LNCaP clone FGC (cell line): ENCODE data around the gene YES1.
"Not testable (repeated sequence)": the region's sequence is repeated elsewhere in the genome, so short reads cannot be mapped to it uniquely, and the experiment has no call there.

Source experiments
- DNase-seq: peaks from one replicate; pipeline ENCODE4 v3.0.0-alpha.2; 2011; ENCODE audit warnings: low read depth
- H3K4me3 ChIP-seq: 2 replicates; pipeline ENCODE4 v1.5.1; 2011; ENCODE audit warnings: mild to moderate bottlenecking, low read depth, low read length, control low read depth
- TF ChIP-seq, protein P1 (sequence below): IDR thresholded peaks from 2 replicates; pipeline ENCODE4 v1.5.1; 2012; ENCODE audit warnings: mild to moderate bottlenecking; ENCODE audit not compliant: control insufficient read depth, insufficient read depth; ENCODE audit errors: extremely low read depth

The YES1 gene

DNA sequence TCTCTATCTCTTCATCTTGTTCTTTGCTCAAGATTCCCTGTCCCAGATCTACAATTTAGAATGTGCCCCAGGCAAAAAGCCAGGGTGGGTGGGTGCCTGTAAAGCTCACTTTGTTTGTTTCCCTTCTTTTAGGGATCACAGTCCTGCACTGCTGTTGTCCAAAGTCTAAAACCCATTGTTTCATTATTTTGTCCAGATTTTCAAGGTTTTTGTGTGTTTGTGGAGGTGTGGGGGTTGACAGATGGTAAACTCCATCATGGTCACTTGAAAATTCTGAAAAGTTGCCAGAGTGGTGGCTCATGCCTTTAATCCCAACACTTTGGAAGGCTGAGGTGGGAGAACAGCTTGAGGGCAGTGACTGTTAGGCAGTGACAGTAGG, 41.5 kb downstream of the YES1 start:
- TF ChIP-seq, protein P1, sequence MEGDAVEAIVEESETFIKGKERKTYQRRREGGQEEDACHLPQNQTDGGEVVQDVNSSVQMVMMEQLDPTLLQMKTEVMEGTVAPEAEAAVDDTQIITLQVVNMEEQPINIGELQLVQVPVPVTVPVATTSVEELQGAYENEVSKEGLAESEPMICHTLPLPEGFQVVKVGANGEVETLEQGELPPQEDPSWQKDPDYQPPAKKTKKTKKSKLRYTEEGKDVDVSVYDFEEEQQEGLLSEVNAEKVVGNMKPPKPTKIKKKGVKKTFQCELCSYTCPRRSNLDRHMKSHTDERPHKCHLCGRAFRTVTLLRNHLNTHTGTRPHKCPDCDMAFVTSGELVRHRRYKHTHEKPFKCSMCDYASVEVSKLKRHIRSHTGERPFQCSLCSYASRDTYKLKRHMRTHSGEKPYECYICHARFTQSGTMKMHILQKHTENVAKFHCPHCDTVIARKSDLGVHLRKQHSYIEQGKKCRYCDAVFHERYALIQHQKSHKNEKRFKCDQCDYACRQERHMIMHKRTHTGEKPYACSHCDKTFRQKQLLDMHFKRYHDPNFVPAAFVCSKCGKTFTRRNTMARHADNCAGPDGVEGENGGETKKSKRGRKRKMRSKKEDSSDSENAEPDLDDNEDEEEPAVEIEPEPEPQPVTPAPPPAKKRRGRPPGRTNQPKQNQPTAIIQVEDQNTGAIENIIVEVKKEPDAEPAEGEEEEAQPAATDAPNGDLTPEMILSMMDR, result no peak
- no peak for DNase-seq
- H3K4me3 ChIP-seq, result no peak overlapping the region

DNA sequence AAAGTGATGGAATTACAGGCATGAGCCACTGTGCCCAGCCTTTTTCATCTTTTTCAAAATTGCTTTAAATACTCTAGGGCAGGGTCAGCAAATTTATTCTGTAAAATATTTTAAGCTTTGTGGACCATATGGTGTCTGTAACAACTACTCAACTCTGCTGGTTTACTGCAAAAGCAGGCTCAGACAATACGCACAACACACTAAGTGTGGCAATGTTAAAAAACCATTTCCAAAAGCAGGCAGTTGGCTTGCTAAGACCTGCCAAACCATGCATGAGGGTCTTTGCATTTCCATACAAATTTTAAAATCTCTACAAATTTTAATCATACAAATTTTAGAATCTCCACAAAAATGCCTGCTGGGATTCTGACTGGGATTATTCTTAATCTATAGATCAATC, 44.1 kb downstream of the YES1 start:
- TF ChIP-seq, protein P1, result no peak
- no peak overlapping the region for H3K4me3 ChIP-seq
- no peak for DNase-seq

DNA sequence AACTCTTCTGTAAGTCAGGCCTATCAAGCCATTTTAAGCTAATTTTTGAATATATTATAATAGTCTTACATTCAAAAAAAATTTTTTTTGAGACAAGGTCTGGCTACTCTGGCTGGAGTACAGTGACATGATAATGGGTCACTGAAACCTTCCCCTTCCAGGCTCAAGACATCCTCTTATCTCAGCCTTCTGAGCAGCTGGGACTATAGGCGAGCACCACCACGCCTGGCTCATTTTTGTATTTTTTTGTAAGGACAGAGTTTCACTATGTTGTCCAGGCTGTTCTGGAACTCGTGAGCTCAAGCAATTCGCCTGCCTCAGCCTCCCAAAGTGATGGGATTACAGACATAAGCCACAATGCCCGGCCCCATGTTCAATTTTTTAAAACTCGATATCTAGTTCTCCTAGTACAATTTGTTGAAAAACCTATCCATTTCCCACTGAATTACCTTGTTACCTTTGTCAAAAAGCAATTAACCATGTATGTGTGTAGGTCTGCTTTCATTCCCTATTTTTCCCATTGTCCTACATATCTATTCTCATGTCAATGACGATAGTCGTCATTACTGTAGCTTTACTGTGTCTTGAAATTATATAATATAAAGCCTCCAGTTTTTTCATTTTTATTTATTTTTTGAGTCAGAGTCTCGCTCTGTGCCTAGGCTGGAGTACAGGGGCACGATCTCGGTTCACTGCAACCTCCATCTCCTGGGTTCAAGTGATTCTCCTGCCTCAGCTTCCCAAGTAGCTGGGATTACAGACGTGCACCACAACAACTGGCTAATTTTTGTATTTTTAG, 44.8 kb downstream of the YES1 start:
- TF ChIP-seq, protein P1, result no peak
- no peak for DNase-seq
- H3K4me3 ChIP-seq, result no peak overlapping the region

DNA sequence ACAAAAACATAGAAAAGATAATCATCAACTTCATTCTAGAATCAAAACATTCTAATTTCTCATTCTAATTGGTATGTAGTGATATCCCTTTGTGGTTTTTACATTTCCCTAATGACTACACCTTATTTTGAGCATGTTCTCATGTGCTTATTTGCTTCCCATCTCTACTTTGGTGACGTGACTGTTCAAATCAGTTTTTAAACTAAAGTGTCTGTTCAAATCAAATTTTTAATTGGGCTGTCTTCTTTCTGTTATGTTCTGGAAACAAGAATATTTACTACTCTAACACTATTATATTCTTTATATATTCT, 45.5 kb downstream of the YES1 start:
- TF ChIP-seq, protein P1, result no peak
- DNase-seq, result no peak
- H3K4me3 ChIP-seq, result no peak overlapping the region

DNA sequence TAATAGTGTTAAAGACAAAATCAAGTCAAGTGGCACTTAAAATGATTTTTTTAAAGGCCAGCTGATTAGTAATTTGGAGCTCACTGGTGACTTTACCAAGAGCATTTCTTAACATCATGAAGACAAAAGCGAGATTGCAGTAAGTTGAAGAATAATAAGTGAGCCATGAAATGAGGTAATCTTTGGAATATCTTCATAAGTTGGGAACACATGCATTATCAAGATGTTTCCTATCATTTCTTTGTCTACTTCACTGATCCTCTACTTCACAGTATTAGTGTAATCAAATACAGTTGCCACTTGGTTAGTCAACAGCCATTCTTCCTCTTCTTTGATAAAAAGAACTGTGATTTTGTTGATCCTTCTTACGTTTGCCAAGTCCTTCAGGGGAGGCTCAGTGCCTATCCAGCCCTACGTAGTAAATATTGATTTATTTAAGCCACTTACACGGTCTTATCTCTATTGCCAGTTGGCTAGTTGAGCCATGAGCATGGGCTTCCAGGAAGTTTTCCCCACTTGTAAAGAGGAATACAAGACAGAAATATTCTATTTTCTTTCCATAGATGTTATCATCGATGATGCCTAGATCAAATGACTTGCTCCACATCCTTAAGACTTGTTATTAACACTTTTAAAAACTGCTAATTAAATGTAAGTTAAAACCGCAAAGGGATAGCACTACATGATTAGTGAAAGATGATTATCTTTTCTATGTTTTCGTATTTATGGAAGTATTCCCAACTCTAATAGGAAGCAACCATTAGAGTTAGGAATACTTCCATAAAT, 46.1 kb downstream of the YES1 start:
- no peak overlapping the region for H3K4me3 ChIP-seq
- TF ChIP-seq, protein P1, result no peak
- peak; percentile 79 for DNase-seq

DNA sequence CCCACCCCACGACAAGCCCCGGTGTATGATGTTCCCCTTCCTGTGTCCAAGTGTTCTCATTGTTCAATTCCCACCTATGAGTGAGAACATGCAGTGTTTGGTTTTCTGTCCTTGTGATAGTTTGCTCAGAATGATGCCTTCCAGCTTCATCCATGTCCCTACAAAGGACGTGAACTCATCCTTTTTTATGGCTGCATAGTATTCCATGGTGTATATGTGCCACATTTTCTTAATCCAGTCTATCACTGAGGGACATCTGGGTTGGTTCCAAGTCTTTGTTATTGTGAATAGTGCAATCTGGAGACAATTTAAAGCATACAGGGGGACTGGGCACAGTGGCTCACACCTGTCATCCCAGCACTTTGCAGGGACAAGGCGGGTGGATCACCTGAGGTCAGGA, 52.2 kb downstream of the YES1 start:
- not testable (repeated sequence) for H3K4me3 ChIP-seq, DNase-seq

DNA sequence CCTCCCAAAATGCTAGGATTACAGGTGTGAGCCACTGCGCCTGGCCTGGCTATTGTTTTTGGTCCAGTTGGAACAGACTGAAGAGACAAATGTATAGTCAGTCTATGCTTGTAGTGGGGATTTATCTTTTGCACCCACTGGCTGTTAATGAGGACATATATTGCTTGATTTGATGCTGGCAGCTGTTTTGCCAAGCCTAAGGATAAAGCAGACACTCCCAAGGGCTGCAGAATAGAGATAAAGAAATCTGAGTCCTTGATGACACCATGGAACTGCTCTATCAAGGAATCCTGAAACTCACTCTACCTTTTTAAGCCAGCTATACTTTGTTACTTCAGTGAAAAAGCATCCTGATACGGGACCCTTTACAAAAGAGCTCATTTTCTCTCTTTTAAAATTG, 56.5 kb downstream of the YES1 start:
- no peak overlapping the region for H3K4me3 ChIP-seq
- TF ChIP-seq, protein P1, result no peak
- DNase-seq, result no peak
